K562 treated with DMSO at 1 percent for 4 hours (cell line): ENCODE data around the gene NXPH3. TPM values are rescaled to one million over a fixed set of nuclear protein-coding genes. Genes with fewer than 3 reads are reported as not detected.

Source experiments
- total RNA-seq: library from RNA; unstranded; fragments of 300-600 nt; gene quantifications from 2 replicates; pipeline ENCODE4 v1.2.3, GENCODE V29; 2022; ENCODE audit not compliant: insufficient read depth

NXPH3 gene
- not detected in 2 replicates for total RNA-seq

DNA sequence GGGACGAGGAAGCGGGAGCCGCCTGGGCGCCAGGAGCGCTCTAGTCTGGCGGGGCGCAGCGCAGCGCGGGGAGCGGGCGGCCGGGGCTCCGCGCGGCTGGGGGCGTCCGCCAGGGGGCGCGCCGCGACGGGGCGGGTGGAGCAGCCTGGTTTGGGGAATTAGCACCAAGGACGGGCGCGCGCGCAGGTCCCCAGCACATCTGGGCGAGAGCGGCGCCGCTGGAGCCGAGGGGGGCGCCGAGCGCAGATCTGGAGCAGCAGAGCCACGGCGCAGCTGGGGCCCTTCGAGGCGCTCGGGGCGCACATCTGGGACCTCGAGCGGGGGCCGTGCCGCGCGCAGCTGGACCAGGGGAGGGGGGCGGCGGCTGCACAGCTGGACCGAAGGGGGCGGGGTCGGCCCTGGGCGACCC lies at the start of gene NXPH3:
Gene NXPH3, plus strand, starts transcription at position 193 of the 409 bp plus-strand sequence. CDS start 349 bp downstream, outside the sequence.

Other genes with a start within 250 kb of the NXPH3 start
- gene ZNF652, start 213.6 kb upstream of the NXPH3 start, total RNA-seq: 5.0 and 5.1 TPM in 2 replicates
- gene PHB1, start 161.0 kb upstream of the NXPH3 start, total RNA-seq: 123 and 157 TPM in 2 replicates
- 0.31 TPM in 1 of 2 replicates, not detected in the other for gene NGFR, start 80.6 kb upstream of the NXPH3 start, total RNA-seq
- gene SPOP, start 102.2 kb downstream of the NXPH3 start, total RNA-seq: 38.1 and 39.5 TPM in 2 replicates
- 60.7 and 63.8 TPM in 2 replicates for gene SLC35B1, start 132.1 kb downstream of the NXPH3 start, total RNA-seq
- 64.9 and 80.0 TPM in 2 replicates for gene FAM117A, start 188.3 kb downstream of the NXPH3 start, total RNA-seq
- gene KAT7, start 212.8 kb downstream of the NXPH3 start, total RNA-seq: 10.2 and 15.3 TPM in 2 replicates